HEK293 (cell line): Measurements from ENCODE around the gene PTPRJ.

Experiments
- CTCF ChIA-PET: fragments of 350-600 bp; formaldehyde crosslinking; extraction: SDS; loops from one replicate; lab custom pipeline; 2021; ENCODE audit warnings: antibody characterized with exemption; lab: Yijun Ruan, JAX
- POLR2A ChIA-PET: fragments of 300-600 bp; formaldehyde crosslinking; extraction: SDS; loops from one replicate; lab custom pipeline; 2020; ENCODE audit warnings: antibody characterized with exemption, inconsistent platforms; lab: Yijun Ruan, JAX
- H3K27ac ChIP-seq: fragments of 200-500 bp; sonication (Bioruptor generic); 2 replicates; pipeline ENCODE4 v1.5.1; 2014; ENCODE audit warnings: low read depth, low read length, control low read depth, inconsistent platforms; ENCODE audit errors: extremely low read depth
- H3K36me3 ChIP-seq, 2 experiments: fragments of 200-500 bp in 1 of 2; sonication (Bioruptor generic) in 1 of 2; 1 replicate in 1 of 2; 2 replicates in 1 of 2; pipeline ENCODE4 v1.5.1; 2014 to 2017; ENCODE audit warnings: inconsistent platforms in 2 of 2, low read length in 2 of 2; ENCODE audit not compliant: control insufficient read depth in 2 of 2, insufficient read depth in 1 of 2
- H3K4me1 ChIP-seq: fragments of 200-500 bp; sonication (Bioruptor generic); 2 replicates; pipeline ENCODE4 v1.5.1; 2014; ENCODE audit warnings: mild to moderate bottlenecking, low read length, inconsistent platforms; ENCODE audit not compliant: control insufficient read depth, insufficient read depth
- H3K4me3 ChIP-seq: 2 replicates; pipeline ENCODE4 v1.5.1; 2011; ENCODE audit warnings: low read depth, mild to moderate bottlenecking, control low read depth, low read length, moderate library complexity
- H3K9me3 ChIP-seq: fragments of 200-500 bp; sonication (Bioruptor generic); 2 replicates; pipeline ENCODE4 v1.5.1; 2014; ENCODE audit warnings: low read depth, low read length, inconsistent platforms; ENCODE audit not compliant: control insufficient read depth, insufficient read depth
- GLI2 ChIP-seq: fragments of 450-650 bp; formaldehyde crosslinking; IDR thresholded peaks from 2 replicates; pipeline ENCODE4; 2017; ENCODE audit warnings: missing biosample characterization, missing genetic modification characterization, low read depth, borderline replicate concordance
- HIC1 ChIP-seq: fragments of 450-650 bp; formaldehyde crosslinking; IDR thresholded peaks from 2 replicates; pipeline ENCODE4 v1.5.1; 2016; ENCODE audit warnings: missing biosample characterization, missing genetic modification characterization
- PRDM10 ChIP-seq: fragments of 450-650 bp; formaldehyde crosslinking; IDR thresholded peaks from 2 replicates; pipeline ENCODE4 v1.5.1; 2016; ENCODE audit warnings: missing biosample characterization, missing genetic modification characterization
- SALL2 ChIP-seq: fragments of 450-650 bp; formaldehyde crosslinking; IDR thresholded peaks from 2 replicates; pipeline ENCODE4 v1.5.0; 2017; ENCODE audit warnings: missing biosample characterization, mild to moderate bottlenecking, missing genetic modification characterization, borderline replicate concordance
- TCF7L2 ChIP-seq: IDR thresholded peaks from 2 replicates; pipeline ENCODE4 v1.6.1; 2011; ENCODE audit warnings: low read depth, mild to moderate bottlenecking, inconsistent platforms, low read length, moderate library complexity, borderline replicate concordance
- ZEB2 ChIP-seq: fragments of 450-650 bp; formaldehyde crosslinking; IDR thresholded peaks from 2 replicates; pipeline ENCODE4 v1.5.1; 2016; ENCODE audit warnings: missing biosample characterization, missing genetic modification characterization
- ZNF10 ChIP-seq: fragments of 450-650 bp; formaldehyde crosslinking; IDR thresholded peaks from 2 replicates; pipeline ENCODE4 v1.5.1; 2017; ENCODE audit warnings: missing biosample characterization, missing genetic modification characterization
- ZNF239 ChIP-seq: fragments of 450-650 bp; formaldehyde crosslinking; IDR thresholded peaks from 2 replicates; pipeline ENCODE4 v1.5.1; 2016; ENCODE audit warnings: missing biosample characterization, missing genetic modification characterization
- ZNF341 ChIP-seq: fragments of 450-650 bp; formaldehyde crosslinking; IDR thresholded peaks from 2 replicates; pipeline ENCODE4; 2016; ENCODE audit warnings: low read depth, missing biosample characterization, missing genetic modification characterization
- ZNF362 ChIP-seq: fragments of 450-650 bp; formaldehyde crosslinking; IDR thresholded peaks from 2 replicates; pipeline ENCODE4 v1.5.1; 2016; ENCODE audit warnings: missing biosample characterization, missing genetic modification characterization
- ZNF426 ChIP-seq: fragments of 450-650 bp; formaldehyde crosslinking; IDR thresholded peaks from 2 replicates; pipeline ENCODE4 v1.5.1; 2017; ENCODE audit warnings: missing biosample characterization, missing genetic modification characterization, mild to moderate bottlenecking, inconsistent platforms, moderate library complexity
- ZNF501 ChIP-seq: fragments of 450-650 bp; formaldehyde crosslinking; IDR thresholded peaks from 2 replicates; pipeline ENCODE4 v1.5.1; 2016; ENCODE audit warnings: missing biosample characterization, missing genetic modification characterization
- ZNF629 ChIP-seq: fragments of 450-650 bp; formaldehyde crosslinking; IDR thresholded peaks from 2 replicates; pipeline ENCODE4 v1.5.1; 2017; ENCODE audit warnings: missing biosample characterization, missing genetic modification characterization

The PTPRJ gene

GRCh38 chr11:48106166-48106565 lies 125.8 kb downstream of the PTPRJ start:
- no peaks in the 10 kb centered on the region for H3K9me3 ChIP-seq
- H3K36me3 ChIP-seq = no peaks in the 10 kb centered on the region
- no peak overlapping the region for H3K27ac ChIP-seq
- H3K4me1 ChIP-seq = peaks cover 4% of the 10 kb centered on the region; the same call in 1 of the 2 replicates
- CTCF ChIA-PET = interaction anchor here (0.5 to 6.3 kb wide), 3 partner anchors 16 to 540 kb away, joined by 3 to 122 read pairs (median 3); no protein-coding TSS in a partner anchor
- POLR2A ChIA-PET = no interaction called here
- H3K4me3 ChIP-seq = no peak overlapping the region
- no peak for TF ChIP-seq ZNF501 (tag by site-specific recombination)
- TF ChIP-seq TCF7L2 = no peak
- TF ChIP-seq ZNF629 (tag by site-specific recombination) = no peak
- TF ChIP-seq ZEB2 (tag by site-specific recombination) = no peak
- no peak for TF ChIP-seq ZNF10 (tag by site-specific recombination)
- TF ChIP-seq HIC1 (tag by site-specific recombination) = no peak
- TF ChIP-seq ZNF426 (tag by site-specific recombination) = no peak
- TF ChIP-seq GLI2 (tag by site-specific recombination) = no peak
- no peak for TF ChIP-seq ZNF341
- TF ChIP-seq PRDM10 (tag by site-specific recombination) = no peak
- TF ChIP-seq, all 188 proteins: peak for 0

- H3K9me3 ChIP-seq = no peaks in the 10 kb centered on the region
- no peak overlapping the region for H3K27ac ChIP-seq
- H3K4me1 ChIP-seq = peaks cover 4% of the 10 kb centered on the region; the same call in 1 of the 2 replicates
- TF ChIP-seq ZNF362 (tag by site-specific recombination) = no peak
- no peak for TF ChIP-seq SALL2 (tag by site-specific recombination)
- TF ChIP-seq ZNF239 (tag by site-specific recombination) = no peak
- ChIA-PET POLR2A (no interaction called here), CTCF (interaction anchor here (0.6 to 6.3 kb wide), 13 partner anchors 8 to 695 kb away, joined by 3 to 122 read pairs (median 4); no protein-coding TSS in a partner anchor)
- no peak overlapping the region for H3K4me3 ChIP-seq
- no peaks in the 10 kb centered on the region for H3K36me3 ChIP-seq
Measured at GRCh38 chr11:48107188-48107704, 126.9 kb downstream of the PTPRJ start.
